ENCODE measurements around the gene C2CD2L. TPM values are rescaled to one million over a fixed set of nuclear protein-coding genes. Genes with fewer than 3 reads are reported as not detected.

Gene C2CD2L
- total RNA-seq, 2 experiments from 2014 or later = 10.6 to 19.0 TPM

DNA sequence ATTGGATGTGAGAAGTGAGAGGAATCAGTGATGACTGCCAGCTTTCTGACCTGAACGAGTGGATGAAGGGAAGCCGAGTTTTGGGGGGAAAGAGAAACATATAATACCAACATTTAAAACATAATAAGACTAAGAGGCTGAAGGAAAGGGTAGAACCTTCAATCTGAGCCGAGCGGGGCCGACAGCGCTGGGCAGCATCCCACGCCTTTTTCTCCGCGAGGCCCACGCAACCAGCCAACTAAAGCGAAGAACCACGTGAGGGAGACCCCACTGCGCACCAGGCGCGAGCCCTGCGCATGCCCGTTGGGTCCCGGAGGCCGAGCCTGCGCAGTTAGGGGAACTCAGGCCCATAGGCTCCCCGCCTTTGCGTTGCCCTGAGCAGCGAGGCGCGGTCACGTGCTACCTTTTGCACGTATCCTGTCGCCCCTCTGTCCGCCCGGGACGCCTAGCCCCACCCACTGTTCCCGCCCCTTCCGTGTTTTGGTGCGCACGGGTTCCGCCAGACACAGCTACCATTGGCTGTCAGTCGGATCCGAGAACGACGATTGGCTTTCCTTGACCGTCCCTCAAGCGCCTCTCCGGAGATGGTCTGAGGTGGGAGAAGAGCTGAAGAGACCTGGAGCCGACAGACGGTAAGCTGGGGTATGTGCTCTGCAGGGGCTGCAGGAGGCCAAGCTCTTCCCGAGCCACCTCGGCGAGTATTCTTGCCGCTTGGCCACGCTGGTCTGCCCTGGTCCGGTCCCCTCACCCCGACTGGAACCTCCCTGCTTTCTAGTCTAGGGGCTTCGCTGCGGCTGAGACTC, 14.1 kb downstream of the C2CD2L start, which contains the start of gene HINFP:
Gene HINFP, plus strand, starts transcription at position 573 of the 803 bp plus-strand sequence. CDS start 5,365 bp downstream, outside the sequence.
- Histone ChIP-seq H2AFZ (ENCODE audit: low read length) (peak within 1 kb of the TSS; percentile 83), H3K79me2 (ENCODE audit: insufficient read depth, low read depth, low read length) (peaks cover 9% of the 10 kb centered on the region; the same call in 1 of the 2 replicates), H4K20me1 (ENCODE audit: insufficient read depth, low read length) (no peaks in the 10 kb centered on the region), H3K27ac (ENCODE audit: low read depth, low read length, poor library complexity, severe bottlenecking) (no peak within 1 kb of the TSS), H3K4me3 (ENCODE audit: low read depth, low read length, poor library complexity, severe bottlenecking) (peak within 1 kb of the TSS; percentile 84), H3K36me3 (ENCODE audit: insufficient read depth, low read length) (peaks cover 8% of the 10 kb centered on the region; the same call in 1 of the 2 replicates), H3K9me2 (ENCODE audit: insufficient read depth, low read length) (no peaks in the 10 kb centered on the region), H3K4me1 (ENCODE audit: insufficient read depth, low read length, poor library complexity, severe bottlenecking) (peaks cover 16% of the 10 kb centered on the region), H3K4me2 (ENCODE audit: low read length) (peak within 1 kb of the TSS; percentile 92), H3K9me3 (ENCODE audit: low read length) (no peaks in the 10 kb centered on the region)
- ChIA-PET CTCF (ENCODE audit: unreplicated experiment) (interaction anchor here (0.6 to 1.9 kb wide), 5 partner anchors 12 to 83 kb away, joined by 3 to 7 read pairs (median 4); no protein-coding TSS in a partner anchor), POLR2A (interaction anchor here (0.5 to 1.6 kb wide), 16 partner anchors 10 to 1199 kb away, joined by 3 to 10 read pairs (median 3); partner anchors contain the start of genes C2CD2L and CBL)
- DNase-seq (ENCODE audit: low spot score) = peak; percentile 99
- no peak for TF ChIP-seq EZH2phosphoT487 (IDR thresholded peaks at IDR 0.05; ENCODE audit: borderline replicate concordance, low read depth, low read length)
- TF ChIP-seq, protein P1, sequence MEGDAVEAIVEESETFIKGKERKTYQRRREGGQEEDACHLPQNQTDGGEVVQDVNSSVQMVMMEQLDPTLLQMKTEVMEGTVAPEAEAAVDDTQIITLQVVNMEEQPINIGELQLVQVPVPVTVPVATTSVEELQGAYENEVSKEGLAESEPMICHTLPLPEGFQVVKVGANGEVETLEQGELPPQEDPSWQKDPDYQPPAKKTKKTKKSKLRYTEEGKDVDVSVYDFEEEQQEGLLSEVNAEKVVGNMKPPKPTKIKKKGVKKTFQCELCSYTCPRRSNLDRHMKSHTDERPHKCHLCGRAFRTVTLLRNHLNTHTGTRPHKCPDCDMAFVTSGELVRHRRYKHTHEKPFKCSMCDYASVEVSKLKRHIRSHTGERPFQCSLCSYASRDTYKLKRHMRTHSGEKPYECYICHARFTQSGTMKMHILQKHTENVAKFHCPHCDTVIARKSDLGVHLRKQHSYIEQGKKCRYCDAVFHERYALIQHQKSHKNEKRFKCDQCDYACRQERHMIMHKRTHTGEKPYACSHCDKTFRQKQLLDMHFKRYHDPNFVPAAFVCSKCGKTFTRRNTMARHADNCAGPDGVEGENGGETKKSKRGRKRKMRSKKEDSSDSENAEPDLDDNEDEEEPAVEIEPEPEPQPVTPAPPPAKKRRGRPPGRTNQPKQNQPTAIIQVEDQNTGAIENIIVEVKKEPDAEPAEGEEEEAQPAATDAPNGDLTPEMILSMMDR (conservative IDR thresholded peaks at IDR 0.05; ENCODE audit: low read length) = no peak
- intact Hi-C loops (cut with micrococcal nuclease; ENCODE audit: unreplicated experiment) = loop anchor here (1.0 kb wide), 1 partner anchor 13 kb away; no protein-coding TSS in a partner anchor
- no TSS peak for BruUV-seq (replicated peaks)

DNA sequence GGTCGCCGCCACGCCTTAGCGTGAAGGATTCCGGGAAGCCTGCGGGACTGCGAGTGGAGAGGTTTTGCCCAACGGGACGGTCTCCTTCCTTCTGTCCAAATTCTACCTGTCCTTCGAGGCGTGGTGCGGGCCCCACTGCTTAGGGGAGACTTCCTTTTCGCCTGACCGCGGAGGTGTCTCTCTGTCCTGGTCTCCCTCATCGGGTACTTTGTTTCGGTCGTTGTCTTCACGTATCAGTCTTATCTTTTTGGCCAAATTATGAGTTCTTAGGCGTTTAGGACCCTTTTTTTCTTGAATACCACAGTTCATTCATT, 14.6 kb downstream of the C2CD2L start:
- Histone ChIP-seq H3K4me1 (ENCODE audit: insufficient read depth, low read length, poor library complexity, severe bottlenecking) (peaks cover 22% of the 10 kb centered on the region), H4K20me1 (ENCODE audit: insufficient read depth, low read length) (no peaks in the 10 kb centered on the region), H3K9me2 (ENCODE audit: insufficient read depth, low read length) (no peaks in the 10 kb centered on the region), H3K4me3 (ENCODE audit: low read depth, low read length, poor library complexity, severe bottlenecking) (peak overlapping the region; percentile 84), H3K27ac (ENCODE audit: low read depth, low read length, poor library complexity, severe bottlenecking) (no peak overlapping the region), H3K9me3 (ENCODE audit: low read length) (no peaks in the 10 kb centered on the region), H2AFZ (ENCODE audit: low read length) (peak overlapping the region; percentile 59), H3K36me3 (ENCODE audit: insufficient read depth, low read length) (peaks cover 8% of the 10 kb centered on the region; the same call in 1 of the 2 replicates), H3K79me2 (ENCODE audit: insufficient read depth, low read depth, low read length) (peaks cover 9% of the 10 kb centered on the region; the same call in 1 of the 2 replicates), H3K4me2 (ENCODE audit: low read length) (peak overlapping the region; percentile 92)
- DNase-seq (ENCODE audit: low spot score) = no peak
- intact Hi-C loops (cut with micrococcal nuclease; ENCODE audit: unreplicated experiment) = loop anchor here (1.0 kb wide), 1 partner anchor 13 kb away; no protein-coding TSS in a partner anchor
- TF ChIP-seq, protein P1 (conservative IDR thresholded peaks at IDR 0.05; ENCODE audit: low read length) = no peak
- TF ChIP-seq EZH2phosphoT487 (IDR thresholded peaks at IDR 0.05; ENCODE audit: borderline replicate concordance, low read depth, low read length) = no peak
- CTCF ChIA-PET (ENCODE audit: unreplicated experiment) = interaction anchor here (0.6 to 1.9 kb wide), 6 partner anchors 13 to 83 kb away, joined by 3 to 7 read pairs (median 4); no protein-coding TSS in a partner anchor
- POLR2A ChIA-PET = interaction anchor here (0.5 to 1.6 kb wide), 12 partner anchors 9 to 85 kb away, joined by 3 to 10 read pairs (median 4); partner anchors contain the start of genes C2CD2L and CBL
- BruUV-seq (replicated peaks) = TSS peak; percentile 68
